Left ventricle myocardium superior (tissue), 1 donor: ENCODE results near the gene RGS1. TPM values are rescaled to one million over a fixed set of nuclear protein-coding genes. Genes with fewer than 3 reads are reported as not detected.

Experiments
- ATAC-seq: fragments of 200-7000 bp; cut with Tn5 transposase; one replicate; pipeline ENCODE4 v1.9.1; 2020; ENCODE audit warnings: mild to moderate bottlenecking, moderate library complexity
- DNase-seq: peaks from one replicate; pipeline ENCODE4 v3.0.0-alpha.2; 2020
- intact Hi-C: fragments of 100-400 bp; cut with micrococcal nuclease; formaldehyde crosslinking; loops from one replicate; pipeline ENCODE4 v1.11.0; 2022
- total RNA-seq: library from RNA; stranded (reverse); fragmentation: NEBNext Ultra II Directional; extraction: Animal tissue kit (Norgen Biotek cat#: 25700); gene quantifications from one replicate; pipeline ENCODE4 v1.2.1, GENCODE V29; 2021
- donor health status: DM: no; HTN: yes; CAD: no; lungs with severe emphysema.

Gene RGS1
- total RNA-seq, 1 donor from 2014 or later = 0.59 TPM

DNA sequence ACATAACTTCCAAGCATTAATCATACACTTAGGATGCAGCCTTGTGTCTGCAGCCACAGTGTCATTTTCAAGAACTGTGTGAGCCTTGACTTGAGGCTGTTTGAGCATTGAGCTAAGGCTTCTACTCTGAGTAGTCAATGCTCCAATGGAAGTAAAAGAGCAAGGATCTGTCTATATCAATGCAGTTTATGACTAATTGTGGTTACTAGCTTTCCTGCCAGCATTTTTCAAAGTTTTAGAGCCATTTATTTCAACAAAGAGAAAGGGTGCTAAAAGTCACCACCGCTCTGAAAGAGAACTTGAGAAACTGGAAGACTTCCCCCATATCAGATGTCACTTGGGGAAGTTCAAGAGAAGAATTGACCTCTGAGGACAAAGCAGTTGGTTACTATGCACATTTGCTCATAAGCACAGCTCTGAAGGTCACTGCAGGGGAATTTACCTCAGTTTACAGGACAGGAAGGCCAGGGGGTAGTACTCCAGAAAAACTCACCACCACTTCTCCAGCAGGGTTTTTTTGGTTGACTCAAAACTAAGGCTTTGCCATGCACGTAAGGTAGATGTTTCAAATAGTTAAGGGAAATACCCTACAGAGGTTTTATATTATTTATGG, 24.5 kb upstream of the RGS1 start:
- no peak for ATAC-seq
- intact Hi-C loops = no loop called here

DNA sequence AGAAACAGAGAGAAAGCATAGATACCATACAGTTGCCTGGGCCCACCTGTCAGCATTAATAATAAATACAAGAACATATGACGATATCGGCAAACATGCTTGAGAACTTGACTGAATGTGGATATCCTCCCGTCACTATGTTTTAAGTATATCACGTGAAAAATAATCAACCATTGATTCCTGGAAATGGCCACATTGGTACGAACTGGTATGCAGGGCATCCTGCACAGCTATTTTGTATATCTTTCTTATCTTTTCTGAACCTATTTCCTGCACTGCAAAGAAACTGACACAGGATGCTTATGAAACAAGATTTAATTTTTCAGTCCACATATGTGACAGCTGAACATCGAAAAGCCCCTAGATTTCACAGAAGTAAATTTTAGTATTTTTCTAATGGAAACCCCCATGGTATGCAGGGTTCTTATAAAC, 22.8 kb upstream of the RGS1 start:
- ATAC-seq = no peak
- intact Hi-C loops = no loop called here
- DNase-seq = no peak

More for the DNA sequence above, 24.5 kb upstream of the RGS1 start:
- no peak for DNase-seq

DNA sequence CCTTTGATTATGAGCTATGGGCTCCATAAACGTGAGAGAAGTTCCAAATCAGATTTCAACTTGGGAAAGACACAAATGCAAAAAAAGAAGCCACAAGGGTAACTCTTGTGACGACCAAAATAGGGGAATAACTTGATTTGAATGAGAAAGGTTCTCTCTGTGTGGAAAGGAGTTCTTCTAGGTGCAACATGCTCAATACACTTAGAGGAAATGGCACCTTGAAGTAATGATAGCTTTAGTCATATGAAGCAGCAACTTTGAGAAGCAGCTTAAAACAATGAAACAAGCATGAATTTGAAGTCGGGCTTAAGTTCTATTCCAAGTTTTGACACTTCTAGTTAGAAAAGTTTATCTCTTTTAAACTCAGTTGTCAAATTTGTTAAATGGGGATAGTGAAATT, 21.8 kb upstream of the RGS1 start:
- intact Hi-C loops = no loop called here
- DNase-seq (no peak), ATAC-seq (no peak)

DNA sequence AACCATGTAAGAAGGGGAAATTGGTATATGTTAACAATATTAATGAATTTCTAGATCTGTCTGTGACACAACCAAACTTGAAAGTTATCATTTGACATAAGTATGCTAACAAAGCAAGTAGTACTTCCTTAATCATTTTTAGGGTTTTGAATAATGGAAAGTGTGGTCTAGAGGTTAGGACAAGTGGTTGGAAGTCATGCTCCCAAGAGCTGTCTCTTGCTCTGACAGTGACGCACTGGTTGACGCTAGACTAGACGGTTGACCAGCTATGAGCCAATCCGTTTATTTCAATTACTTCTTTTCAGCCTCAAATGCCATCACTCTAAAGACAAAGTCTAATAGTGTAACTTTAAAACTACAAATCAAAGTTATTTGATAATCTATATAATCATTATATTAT, 20.7 kb upstream of the RGS1 start:
- intact Hi-C loops = no loop called here
- DNase-seq = no peak
- no peak for ATAC-seq

DNA sequence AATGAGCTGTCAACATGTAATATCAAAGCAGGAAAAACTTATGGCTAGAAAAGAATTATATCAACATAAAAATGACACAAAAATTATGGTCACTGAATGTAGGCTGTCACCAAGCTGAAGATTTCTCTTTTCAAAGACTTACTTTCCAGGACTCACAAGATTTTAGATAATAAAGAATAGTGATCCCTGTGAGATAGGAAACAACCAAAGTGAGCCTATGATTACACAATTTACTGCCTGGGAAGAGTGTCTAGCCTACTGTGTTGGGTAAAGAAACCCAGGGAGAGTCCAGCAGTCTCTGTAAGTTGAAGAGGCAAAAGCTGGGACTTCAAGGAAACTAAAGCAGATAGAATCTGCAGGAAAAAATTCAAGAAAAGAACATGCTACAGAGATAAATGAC, 20.2 kb upstream of the RGS1 start:
- ATAC-seq (no peak), DNase-seq (no peak)
- intact Hi-C loops = no loop called here

DNA sequence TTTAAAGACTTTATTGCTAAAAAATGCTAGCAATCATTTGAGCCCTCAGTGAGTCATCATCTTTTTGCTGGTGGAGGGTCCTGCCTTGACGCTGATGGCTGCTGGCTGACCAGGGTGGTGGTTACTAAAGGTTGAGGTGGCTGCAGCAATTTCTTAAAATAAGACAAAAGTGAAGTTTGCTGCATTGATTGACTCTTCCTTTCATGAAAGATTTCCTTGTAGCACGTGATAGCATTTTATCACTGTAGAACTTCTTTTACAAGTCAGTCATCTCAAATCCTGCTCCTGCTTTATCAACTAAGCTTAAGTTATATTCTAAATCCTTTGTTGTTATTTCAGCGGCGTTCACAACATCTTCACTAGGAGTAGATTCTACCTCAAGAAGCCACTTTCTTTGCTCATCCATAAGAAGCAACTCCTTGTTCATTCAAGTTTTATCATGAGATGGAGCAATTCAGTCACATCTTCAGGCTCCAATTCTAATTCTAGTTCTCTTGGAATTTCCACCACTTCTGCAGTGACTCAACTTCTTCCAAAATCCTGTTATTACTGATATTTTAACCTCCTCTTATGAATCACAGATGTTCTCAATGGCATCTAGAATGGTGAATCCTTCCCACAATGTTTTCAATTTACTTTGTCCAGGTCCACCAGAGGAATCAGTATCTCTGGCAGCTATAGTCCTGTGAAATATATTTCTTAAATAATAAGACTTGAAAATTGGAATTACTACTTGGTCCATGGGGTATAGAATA, 17.6 kb upstream of the RGS1 start:
- ATAC-seq (no peak), DNase-seq (no peak)
- intact Hi-C loops = no loop called here

DNA sequence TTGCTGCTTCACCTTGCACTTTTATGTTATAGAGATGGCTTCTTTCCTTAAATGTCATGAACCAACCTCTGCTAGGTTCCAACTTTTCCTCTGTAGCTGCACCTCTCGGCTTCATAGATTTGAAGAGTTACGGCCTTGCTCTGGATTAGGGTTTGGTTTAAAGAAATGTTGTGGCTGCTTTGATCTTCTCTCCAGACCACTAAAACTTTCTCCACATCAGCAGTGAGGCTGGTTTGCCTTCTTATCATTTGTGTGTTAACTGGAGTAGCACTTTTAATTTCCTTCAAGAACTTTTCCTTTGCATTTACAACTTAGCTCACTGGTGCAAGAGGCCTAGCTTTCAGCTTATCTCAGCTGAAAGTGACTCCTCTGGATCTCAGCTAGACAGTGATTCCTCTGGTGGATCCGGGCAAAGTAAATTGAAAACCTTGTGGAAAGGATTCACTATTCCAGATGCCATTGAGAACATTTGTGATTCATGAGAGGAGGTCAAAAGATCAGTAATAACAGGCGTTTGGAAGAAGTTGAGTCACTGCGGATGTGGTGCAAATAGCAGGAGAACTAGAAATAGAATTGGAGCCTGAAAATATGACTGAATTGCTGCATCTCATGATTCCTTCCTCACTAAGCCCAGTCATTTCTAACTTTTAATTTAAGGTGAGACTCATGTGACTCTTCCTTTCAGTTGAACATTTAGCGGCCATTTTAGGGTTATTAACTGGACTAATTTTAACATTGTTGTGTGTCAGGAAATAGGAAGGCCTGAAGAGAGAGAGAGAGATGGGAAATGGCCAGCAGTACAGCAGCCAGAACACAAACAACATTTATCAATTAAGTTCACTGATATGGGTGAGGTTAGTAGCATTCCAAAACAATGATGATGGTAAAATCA, 16.2 kb upstream of the RGS1 start:
- ATAC-seq (peak; percentile 21), DNase-seq (no peak)
- intact Hi-C loops = no loop called here

DNA sequence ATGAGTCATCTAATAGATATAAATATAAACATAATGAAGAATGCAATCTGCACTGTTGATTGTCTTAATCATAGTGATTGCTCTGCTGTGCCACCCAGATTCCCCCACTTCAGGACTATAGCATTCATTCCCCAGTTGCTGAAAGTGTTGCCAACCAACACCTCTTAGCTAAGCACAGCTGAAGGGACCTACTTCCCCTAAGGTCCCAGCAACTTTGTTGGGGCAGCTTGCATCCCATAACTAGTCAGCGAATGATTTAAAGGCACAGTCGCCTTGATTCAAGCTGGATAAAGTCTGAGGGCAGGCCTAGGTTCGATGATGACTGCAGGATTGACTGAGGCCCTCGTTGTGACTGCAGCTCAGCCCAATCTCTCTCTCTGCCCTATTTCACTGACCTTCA, 14.3 kb upstream of the RGS1 start:
- intact Hi-C loops = no loop called here
- DNase-seq (no peak), ATAC-seq (no peak)

DNA sequence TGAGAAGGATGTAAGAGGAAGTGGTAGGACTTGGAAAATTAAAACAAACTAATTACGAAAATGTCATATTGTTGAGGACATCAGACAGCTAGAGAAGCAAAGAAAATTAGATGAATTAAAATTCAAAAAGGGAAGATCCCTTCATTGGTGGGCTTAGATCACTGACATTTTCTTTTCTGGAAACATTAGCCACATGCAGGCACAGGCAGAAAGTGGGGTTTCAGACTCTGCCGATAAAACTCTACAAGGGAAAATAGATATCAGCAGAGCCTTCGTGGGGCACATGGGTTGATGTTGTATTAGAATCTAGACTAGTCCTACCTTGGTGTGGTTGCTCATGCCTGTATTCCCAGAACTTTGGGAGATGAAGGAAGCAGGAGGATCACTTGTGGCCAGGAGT, 12.4 kb upstream of the RGS1 start:
- DNase-seq (no peak), ATAC-seq (no peak)
- intact Hi-C loops = no loop called here

DNA sequence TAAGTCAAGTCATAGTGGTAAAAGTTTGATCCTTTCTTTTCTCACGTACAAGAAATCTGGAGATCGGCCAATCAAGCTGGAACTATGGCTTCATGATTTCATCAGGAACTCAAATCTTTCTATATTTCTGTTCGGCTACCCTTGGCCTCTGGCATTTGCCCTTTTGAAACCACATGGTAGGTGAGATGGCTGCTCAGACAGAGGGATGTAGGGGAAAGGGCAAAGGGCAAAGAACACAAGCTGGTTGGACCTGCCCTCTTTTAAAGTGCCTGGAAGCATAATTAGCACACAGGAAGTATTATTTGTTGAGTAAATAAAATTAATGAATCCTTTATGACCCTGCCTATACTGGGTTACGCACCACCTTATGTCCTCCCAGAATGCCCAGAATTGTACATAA, 11.5 kb upstream of the RGS1 start:
- intact Hi-C loops = no loop called here
- DNase-seq (no peak), ATAC-seq (no peak)

DNA sequence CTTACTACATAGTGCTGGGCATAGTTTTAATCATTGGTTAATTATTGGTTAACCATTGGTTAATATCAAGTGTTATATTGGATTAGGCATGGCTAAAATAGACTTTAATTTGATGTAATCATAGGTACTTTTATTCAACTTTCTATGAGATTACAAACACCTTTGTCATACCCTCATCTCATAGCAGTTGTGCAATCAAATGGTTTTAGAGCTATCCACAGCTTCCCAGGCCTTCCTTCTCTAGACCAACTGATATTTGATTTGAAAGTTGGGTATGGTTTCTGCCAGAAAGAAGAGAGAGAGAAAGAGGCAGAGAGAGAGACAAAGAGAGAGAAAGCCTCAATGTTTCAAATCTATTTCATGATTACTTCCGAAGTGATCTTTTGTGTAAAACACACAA, 9.6 kb upstream of the RGS1 start:
- intact Hi-C loops = no loop called here
- no peak for DNase-seq

DNA sequence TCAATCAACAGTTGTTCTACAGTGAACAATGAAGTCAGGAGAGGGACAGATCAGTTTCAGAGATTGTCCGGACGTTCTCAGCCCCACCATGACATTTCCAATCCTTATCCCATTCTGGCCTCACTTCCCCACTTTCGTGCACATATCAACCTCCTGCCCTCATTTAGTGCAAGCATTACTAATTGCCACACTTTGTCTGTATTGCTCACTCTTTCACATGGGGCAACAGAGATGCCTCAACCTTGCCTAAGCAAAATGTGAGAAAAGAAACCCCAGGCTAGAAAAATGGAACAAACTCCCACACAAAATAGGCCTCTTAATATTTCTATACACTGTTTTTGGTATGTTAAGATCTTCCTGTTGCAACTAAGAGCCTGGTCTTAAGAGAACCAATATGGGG, 8.9 kb upstream of the RGS1 start:
- intact Hi-C loops = no loop called here
- no peak for ATAC-seq
- no peak for DNase-seq

More for the DNA sequence above, 9.6 kb upstream of the RGS1 start:
- ATAC-seq = no peak

DNA sequence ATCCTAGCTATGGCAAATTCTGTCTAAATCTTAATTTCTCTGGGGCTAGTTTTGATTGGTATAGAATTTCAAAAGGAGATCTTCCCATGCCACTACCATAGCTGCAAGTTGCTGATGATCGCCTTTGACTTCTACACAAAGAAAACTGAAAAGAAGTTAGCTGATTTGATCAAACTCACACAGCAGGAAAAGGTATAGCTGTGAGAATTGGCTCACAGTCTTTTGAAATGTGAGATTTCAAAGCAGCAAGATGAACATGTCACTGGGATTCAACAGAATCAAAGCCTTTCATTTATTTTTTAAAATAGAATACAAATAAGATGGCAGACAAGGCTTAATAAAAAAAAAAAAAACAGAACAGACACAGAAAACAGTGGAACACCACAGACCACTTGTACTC, 7.5 kb upstream of the RGS1 start:
- no peak for ATAC-seq
- no peak for DNase-seq
- intact Hi-C loops = no loop called here

DNA sequence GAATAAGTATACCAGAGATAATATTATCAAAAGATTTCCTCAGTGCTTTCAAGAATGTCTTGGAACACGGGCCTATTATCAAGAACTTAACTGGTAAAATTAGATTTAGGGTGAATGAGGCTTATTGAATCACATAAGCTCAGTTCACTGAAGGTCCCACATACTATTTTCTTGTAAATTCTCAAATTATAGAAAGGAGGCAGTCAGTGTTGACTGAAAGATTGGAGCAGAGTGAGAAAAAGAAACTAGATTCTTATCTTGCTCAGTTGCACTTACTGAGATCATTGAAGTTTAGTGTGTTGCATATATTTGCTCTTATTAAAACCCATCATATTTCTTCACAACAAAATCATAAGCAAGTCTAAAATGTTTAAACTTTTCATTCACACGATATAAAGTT, 3.9 kb upstream of the RGS1 start:
- ATAC-seq = no peak
- DNase-seq = no peak
- intact Hi-C loops = no loop called here

DNA sequence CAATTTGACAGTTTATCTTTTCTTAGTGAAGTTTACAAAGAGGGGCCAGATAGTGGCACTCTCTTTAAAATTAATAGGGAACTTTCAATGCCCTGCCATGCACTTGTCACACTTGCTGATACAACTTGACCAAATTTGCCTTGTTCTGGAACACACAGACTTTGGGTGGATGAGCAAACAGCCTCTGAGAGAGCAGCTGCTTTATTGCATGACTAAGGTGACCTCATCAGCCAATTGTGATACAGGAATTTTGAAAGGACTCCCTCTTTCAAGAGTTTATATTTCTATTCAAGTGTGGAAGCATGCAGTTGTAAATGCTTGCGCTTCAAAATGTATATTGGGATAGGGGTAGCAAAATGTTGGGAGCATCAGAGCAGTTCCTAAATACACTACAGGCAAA, 2.1 kb upstream of the RGS1 start:
- intact Hi-C loops = no loop called here
- ATAC-seq = no peak

DNA sequence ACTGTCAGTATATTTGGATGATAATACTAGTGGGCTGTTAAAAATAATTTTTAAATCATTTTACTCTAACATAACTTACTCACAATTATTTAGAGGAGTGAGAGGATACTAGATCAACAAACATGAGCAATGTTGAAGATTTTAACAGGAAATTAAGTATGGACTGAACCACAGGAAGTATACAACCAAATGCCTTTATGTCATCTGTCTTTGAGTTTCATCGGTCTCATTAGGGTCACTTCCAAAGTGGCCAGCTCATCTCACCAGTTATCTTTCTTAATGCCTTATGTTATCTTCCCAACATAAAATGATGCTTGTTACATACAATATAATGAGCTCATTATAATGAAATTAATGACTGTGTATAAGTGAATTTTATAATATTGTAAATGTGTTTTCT, 1.5 kb upstream of the RGS1 start:
- DNase-seq (no peak), ATAC-seq (no peak)
- intact Hi-C loops = no loop called here

More for the DNA sequence above, 2.1 kb upstream of the RGS1 start:
- DNase-seq = no peak

DNA sequence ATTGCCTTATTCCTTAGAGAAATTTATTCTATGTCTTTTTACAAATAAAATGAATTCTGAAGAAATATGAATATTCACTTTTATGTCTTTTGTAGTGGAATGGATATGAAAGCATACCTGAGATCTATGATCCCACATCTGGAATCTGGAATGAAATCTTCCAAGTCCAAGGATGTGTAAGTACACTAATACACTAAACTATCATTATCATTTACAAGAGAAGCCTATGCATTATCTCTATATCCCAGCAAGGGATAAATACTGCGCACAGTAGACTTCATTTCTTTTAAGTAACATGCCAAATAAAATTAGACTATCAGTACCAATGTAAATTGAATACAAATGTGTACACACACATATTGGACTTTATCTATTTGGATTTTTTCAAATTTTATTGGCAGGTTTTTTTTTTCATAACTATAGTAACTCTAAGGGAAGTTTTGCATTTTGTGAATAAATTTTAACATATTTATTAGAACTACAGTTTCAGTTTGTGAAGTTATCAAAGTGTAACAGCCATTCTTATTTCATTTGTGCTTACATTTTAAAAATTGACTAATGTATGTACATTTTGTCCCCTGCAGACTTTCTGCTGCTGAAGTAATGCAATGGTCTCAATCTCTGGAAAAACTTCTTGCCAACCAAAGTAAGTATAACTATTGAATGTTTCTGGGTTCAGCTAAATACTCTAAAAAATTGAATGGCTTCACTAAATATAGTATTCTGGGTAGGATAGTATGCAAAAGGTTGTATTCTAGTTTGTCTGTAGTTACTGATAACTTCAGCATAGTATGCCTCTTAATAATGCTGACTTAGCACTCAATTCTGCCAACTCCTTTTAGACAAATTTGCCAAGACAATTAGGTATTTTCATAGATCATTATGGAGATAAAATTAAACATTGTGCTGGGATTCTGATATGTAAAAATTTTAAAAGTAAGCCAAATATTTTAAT, 894 bp downstream of the RGS1 start:
- ATAC-seq = no peak
- no peak for DNase-seq
- intact Hi-C loops = no loop called here

DNA sequence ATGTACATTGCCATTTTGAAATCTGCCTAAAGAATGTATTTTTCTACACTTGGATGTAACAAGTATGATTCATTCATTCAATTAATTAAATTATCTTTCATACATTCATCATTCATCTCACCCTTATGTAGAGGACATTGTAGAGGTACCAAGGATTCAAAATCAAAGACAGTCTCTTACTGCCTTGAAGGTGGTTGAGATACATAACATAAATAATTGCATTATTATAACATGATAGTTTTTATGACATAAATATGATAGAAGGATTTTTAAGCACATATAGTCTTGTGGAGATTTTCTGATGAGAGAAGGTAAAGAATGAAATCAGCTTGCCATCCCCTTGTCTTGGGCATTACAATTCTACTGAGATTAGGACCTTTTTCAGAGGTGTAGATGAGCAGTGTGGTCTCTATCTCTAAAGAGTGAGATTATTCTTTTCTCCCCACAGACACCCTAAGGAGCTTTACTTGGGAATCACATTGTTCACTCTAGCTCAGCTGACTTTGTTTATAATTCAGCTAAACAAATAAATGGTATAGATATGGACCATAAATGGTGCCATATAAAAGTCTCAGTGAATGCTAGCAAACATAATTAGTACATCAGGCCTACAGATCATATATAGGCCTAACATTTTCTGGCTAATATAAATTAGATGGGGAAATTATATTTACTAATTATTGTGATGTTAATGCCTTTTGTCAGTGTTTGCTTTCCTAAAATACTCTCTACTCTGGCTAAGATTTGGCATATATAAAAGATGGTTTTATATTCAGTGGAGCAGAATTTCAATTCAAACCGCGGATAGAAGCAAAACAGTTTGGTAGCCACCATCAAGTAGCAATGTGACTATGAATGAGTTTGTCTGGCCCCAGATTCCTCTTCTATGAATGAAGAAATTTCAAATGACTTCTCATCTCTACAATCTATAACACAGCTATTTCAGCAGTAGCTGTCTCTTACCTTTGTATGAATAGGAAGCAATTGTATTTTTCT, 1.9 kb downstream of the RGS1 start:
- DNase-seq (no peak), ATAC-seq (no peak)
- intact Hi-C loops = no loop called here
